Lower lobe of right lung (tissue), 2 donors: Measurements from ENCODE around the gene SEC23IP. TPM values are rescaled to one million over a fixed set of nuclear protein-coding genes. Genes with fewer than 3 reads are reported as not detected.
"Not testable (repeated sequence)": the region's sequence is repeated elsewhere in the genome, so short reads cannot be mapped to it uniquely, and the experiment has no call there.

Source experiments
- ATAC-seq, 2 donors: fragments of 200-7000 bp; cut with Tn5 transposase; one replicate each; pipeline ENCODE4 v1.9.1; 2020 to 2022; ENCODE audit warnings: mild to moderate bottlenecking in 2 of 2, moderate library complexity in 2 of 2
- DNase-seq: peaks from one replicate; pipeline ENCODE4 v3.0.0-alpha.2; 2020
- H3K27ac ChIP-seq: fragments of 200-600 bp; one replicate; pipeline ENCODE4 v1.8.0; 2022
- H3K27me3 ChIP-seq: fragments of 200-600 bp; one replicate; pipeline ENCODE4 v1.8.0; 2022; ENCODE audit warnings: low read depth
- H3K36me3 ChIP-seq: fragments of 200-600 bp; one replicate; pipeline ENCODE4 v1.8.0; 2022; ENCODE audit warnings: mild to moderate bottlenecking
- H3K4me1 ChIP-seq: fragments of 200-600 bp; one replicate; pipeline ENCODE4 v1.8.0; 2022
- H3K4me3 ChIP-seq: fragments of 200-600 bp; one replicate; pipeline ENCODE4 v1.8.0; 2022; ENCODE audit warnings: mild to moderate bottlenecking
- H3K9me3 ChIP-seq: fragments of 200-600 bp; one replicate; pipeline ENCODE4 v1.8.0; 2022
- intact Hi-C: fragments of 100-400 bp; cut with DNase I; formaldehyde crosslinking; loops from one replicate; pipeline ENCODE4 v1.11.0; 2022
- total RNA-seq: library from RNA; stranded (reverse); fragmentation: NEBNext Ultra II Directional; extraction: Animal tissue kit (Norgen Biotek cat#: 25700); gene quantifications from one replicate; pipeline ENCODE4 v1.2.1, GENCODE V29; 2021
- TF ChIP-seq, protein P1 (sequence below): fragments of 200-600 bp; IDR thresholded peaks from one replicate; pipeline ENCODE4 v1.8.0; 2022; ENCODE audit warnings: antibody characterized with exemption, mild to moderate bottlenecking
- donor health status: DM: no; HTN: yes; CAD: no; lungs with severe emphysema.

SEC23IP gene
- total RNA-seq, 1 donor from 2014 or later: 58.8 TPM

DNA sequence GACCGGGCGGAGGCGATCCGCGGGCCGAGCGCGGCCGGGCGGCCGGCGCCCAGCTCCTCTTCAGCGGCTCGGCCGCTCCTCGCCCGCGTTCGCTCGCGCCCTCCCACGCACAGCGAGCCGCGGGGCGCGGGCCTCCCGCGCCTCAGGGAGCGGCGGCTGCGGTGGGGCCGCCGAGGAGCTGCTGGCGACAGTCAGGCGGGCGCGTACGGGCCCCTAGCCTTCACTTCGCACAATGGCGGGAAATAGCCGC, 20.0 kb upstream of the SEC23IP start, which contains the start of gene MCMBP:
Gene MCMBP, minus strand, starts transcription at position 234 of the 250 bp plus-strand sequence. CDS start 259 bp downstream, outside the sequence.
- Histone ChIP-seq H3K9me3 (no peaks in the 10 kb centered on the region), H3K36me3 (no peaks in the 10 kb centered on the region), H3K27me3 (no peaks in the 10 kb centered on the region), H3K27ac (peak within 1 kb of the TSS; percentile 92), H3K4me3 (peak within 1 kb of the TSS; percentile 85), H3K4me1 (peaks cover 40% of the 10 kb centered on the region)
- intact Hi-C loops: no loop called here
- DNase-seq (no peak), ATAC-seq (no peak)
- TF ChIP-seq, protein P1, sequence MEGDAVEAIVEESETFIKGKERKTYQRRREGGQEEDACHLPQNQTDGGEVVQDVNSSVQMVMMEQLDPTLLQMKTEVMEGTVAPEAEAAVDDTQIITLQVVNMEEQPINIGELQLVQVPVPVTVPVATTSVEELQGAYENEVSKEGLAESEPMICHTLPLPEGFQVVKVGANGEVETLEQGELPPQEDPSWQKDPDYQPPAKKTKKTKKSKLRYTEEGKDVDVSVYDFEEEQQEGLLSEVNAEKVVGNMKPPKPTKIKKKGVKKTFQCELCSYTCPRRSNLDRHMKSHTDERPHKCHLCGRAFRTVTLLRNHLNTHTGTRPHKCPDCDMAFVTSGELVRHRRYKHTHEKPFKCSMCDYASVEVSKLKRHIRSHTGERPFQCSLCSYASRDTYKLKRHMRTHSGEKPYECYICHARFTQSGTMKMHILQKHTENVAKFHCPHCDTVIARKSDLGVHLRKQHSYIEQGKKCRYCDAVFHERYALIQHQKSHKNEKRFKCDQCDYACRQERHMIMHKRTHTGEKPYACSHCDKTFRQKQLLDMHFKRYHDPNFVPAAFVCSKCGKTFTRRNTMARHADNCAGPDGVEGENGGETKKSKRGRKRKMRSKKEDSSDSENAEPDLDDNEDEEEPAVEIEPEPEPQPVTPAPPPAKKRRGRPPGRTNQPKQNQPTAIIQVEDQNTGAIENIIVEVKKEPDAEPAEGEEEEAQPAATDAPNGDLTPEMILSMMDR: no peak

DNA sequence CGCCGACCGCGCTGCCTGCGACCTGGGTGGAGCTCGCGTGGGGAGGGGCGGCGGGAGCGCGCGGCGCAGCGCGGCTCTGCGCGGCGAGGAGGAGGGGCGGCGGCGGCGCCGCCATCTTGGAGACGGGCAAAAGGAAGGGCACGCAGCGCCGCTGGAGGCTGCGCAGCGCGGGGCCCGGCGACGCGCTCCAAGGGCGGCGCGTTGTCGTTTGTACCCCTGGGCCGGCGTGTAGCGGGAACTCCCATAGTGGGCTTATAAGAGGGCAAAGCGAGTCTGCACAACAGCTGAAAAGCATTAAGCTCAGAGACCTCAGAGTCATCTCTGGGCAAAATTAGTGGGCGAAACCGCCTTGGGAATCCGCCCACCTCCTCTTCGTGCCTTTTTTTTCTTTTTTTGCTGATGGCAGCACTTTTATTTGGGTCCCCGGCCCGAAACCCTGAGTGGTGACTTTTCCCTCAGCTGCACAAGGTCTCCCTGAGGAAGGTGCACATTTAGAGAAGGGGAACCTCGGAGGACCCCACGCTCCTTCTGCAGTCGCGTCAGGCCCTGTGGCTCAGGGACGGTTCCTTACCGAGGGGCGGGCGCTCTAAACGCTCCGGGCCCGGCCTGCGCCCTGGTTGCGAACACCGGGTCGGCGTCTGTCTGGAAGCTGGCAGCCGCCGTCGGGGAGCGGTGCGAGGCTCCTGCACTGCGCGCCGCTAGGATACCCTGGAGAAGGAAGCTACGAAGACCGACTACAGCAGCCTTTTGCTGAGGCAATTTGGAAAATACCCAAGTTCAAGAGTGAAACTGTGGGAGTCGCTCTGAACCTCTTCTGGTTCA, 19.5 kb upstream of the SEC23IP start:
- DNase-seq: peak; percentile 93
- Histone ChIP-seq H3K4me3 (peak overlapping the region; percentile 85), H3K27ac (peak overlapping the region; percentile 92), H3K27me3 (no peaks in the 10 kb centered on the region), H3K36me3 (no peaks in the 10 kb centered on the region), H3K9me3 (no peaks in the 10 kb centered on the region), H3K4me1 (peaks cover 38% of the 10 kb centered on the region)
- intact Hi-C loops: no loop called here
- TF ChIP-seq, protein P1: no peak
- peak; percentile 98 to 99 for ATAC-seq

DNA sequence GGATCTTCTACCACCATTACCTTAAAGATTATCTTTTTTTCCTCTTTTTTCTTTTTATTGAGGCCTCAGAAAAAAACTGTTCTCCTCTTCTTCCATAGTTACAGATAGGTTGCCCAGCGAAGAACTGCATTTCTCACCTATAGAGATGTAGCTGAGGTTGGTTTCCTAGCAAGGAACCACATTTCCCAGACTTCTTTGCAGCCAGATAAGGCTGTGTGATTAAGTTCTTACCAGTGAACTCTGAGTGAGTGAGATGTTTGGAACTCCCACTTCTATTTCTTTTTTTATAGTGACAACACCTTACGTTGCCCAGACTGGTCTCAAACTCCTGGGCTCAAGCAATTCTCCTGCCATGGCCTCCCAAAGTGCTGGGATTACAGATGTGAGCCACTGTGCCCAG, 14.0 kb upstream of the SEC23IP start:
- no peaks in the 10 kb centered on the region for H3K36me3 ChIP-seq
- intact Hi-C loops: no loop called here

DNA sequence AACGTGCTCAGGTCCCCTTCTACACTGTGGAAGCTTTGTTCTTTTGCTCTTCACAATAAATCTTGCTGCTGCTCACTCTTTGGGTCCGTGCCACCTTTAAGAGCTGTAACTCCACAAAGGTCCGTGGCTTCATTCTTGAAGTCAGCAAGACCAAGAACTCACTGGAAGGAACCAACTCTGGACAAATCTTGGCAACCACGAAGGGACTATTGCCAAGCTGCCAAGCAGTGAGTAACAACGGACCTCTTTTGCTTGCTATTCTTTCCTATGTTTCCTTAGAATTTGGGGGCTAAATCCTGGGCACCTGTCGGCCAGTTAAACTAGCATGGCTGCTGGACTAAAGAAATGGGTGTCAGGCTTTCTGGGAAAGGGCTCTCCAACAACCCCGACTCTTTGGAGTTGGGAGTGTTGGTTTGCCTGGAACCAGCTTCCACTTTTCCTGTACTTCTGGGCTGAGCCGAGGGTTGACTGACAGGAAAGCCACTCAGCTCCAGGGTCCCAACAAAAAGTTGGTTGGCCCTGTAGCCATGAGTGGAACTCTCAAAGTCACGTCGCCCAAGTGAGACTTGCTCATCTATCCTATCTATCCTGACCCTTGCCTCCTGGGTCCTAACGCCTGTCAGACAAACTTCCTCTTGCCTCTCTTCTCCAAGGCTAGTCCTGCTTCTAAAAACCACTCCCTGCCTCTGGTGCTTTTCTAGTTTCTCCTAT, 8.5 kb upstream of the SEC23IP start:
- DNase-seq, H3K4me1 ChIP-seq, intact Hi-C loops, H3K9me3 ChIP-seq, H3K27ac ChIP-seq, ATAC-seq, H3K4me3 ChIP-seq, H3K36me3 ChIP-seq, H3K27me3 ChIP-seq: not testable (repeated sequence)

More for the DNA sequence above, 14.0 kb upstream of the SEC23IP start:
- Histone ChIP-seq H3K4me3 (no peak overlapping the region), H3K27ac (no peak overlapping the region), H3K9me3 (no peaks in the 10 kb centered on the region), H3K27me3 (no peaks in the 10 kb centered on the region), H3K4me1 (peaks cover 6% of the 10 kb centered on the region)
- no peak for DNase-seq
- TF ChIP-seq, protein P1: no peak
- ATAC-seq: no peak

DNA sequence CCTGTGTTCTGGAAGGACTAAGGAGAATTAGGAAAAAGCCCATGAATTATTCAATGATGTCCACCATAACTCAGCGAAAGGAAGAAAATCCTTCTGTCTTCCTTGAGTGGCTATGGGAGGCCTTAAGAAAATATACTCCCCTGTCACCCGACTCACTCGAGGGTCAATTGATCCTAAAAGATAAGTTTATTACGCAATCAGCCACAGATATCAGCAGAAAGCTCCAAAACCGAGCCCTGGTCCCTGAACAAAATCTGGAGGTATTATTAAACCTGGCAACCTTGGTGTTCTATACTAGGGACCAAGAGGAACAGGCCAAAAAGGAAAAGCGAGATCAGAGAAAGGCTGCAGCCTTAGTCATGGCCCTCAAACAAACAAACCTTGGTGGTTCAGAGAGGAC, 6.5 kb upstream of the SEC23IP start:
- intact Hi-C loops, H3K27ac ChIP-seq, H3K27me3 ChIP-seq, ATAC-seq, DNase-seq, H3K36me3 ChIP-seq, H3K4me1 ChIP-seq, H3K9me3 ChIP-seq, H3K4me3 ChIP-seq: not testable (repeated sequence)

DNA sequence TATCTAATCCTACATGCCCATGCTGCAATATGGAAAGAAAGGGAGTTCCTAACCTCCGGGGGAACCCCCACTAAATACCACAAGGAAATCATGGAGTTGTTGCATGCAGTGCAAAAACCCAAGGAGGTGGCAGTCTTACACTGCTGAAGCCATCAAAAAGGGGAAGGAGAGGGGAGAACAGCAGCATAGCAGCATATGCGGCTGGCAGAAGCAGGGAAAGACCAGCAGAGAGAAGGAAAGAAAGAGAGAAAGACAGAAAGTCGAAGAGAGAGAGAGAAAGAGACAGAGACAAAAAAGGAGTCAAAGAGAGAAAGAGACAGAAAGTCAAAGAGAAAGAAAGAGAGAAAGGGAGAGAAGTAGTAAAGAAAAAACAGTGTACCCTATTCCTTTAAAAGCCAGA, 3.8 kb upstream of the SEC23IP start:
- H3K27ac ChIP-seq, H3K36me3 ChIP-seq, ATAC-seq, H3K27me3 ChIP-seq, DNase-seq, H3K9me3 ChIP-seq, H3K4me3 ChIP-seq, intact Hi-C loops: not testable (repeated sequence)
- H3K4me1 ChIP-seq: peaks cover 16% of the 10 kb centered on the region

DNA sequence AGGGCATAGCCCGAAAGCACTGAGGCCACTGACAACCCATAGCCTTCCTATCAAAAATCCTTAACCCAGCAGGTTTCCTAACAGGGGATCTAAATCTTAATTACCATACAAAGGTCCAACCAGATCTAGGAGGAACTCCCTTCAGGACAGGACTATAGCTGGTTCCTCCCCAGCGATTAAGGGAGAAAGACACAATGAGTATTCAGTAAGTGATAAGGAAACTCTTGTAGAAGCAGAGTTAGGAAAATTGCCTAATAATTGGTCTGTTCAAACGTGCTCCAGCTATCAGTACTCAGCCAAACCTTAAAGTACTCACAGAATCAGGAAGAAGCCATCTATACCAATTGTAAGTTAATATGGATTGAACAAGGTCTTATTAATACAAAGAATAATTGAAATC, 3.3 kb upstream of the SEC23IP start:
- H3K4me1 ChIP-seq: peaks cover 20% of the 10 kb centered on the region
- ATAC-seq, H3K4me3 ChIP-seq, H3K27ac ChIP-seq, H3K36me3 ChIP-seq, DNase-seq, intact Hi-C loops, H3K27me3 ChIP-seq, H3K9me3 ChIP-seq: not testable (repeated sequence)

DNA sequence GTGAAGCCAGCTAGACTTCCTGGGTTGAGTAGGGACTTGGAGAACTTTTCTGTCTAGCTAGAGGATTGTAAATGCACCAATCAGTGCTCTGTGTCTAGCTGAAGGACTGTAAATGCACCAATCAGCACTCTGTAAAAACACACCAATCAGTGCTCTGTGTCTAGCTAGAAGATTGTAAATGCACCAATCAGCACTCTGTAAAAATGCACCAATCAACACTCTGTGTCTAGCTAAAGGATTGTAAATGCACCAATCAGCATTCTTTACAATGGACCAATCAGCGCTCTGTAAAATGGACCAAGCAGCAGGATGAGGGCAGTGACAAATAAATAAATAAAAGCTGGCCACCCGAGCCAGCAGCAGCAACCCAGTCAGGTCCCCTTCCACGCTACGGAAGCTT, 2.2 kb upstream of the SEC23IP start:
- ATAC-seq, H3K4me3 ChIP-seq, H3K9me3 ChIP-seq, intact Hi-C loops, DNase-seq, H3K36me3 ChIP-seq, H3K27ac ChIP-seq, H3K27me3 ChIP-seq: not testable (repeated sequence)
- peaks cover 30% of the 10 kb centered on the region for H3K4me1 ChIP-seq

DNA sequence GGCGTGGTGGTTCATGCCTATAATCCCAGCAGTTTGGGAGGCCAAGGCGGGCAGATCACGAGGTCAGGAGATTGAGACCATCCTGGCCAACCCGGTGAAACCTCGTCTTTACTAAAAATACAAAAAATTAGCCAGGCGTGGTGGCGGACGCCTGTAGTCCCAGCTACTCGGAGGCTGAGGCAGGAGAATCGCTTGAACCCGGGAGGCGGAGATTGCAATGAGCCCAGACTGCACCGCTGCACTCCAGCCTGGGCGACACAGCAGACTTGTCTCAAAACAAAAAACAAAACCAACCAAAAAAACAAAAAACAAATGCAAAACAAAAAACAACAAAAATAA, 712 bp upstream of the SEC23IP start:
- peak overlapping the region; percentile 87 for H3K27ac ChIP-seq
- H3K36me3 ChIP-seq, H3K9me3 ChIP-seq, ATAC-seq, DNase-seq, intact Hi-C loops, H3K27me3 ChIP-seq: not testable (repeated sequence)
- peak overlapping the region; percentile 86 for H3K4me3 ChIP-seq
- peaks cover 45% of the 10 kb centered on the region for H3K4me1 ChIP-seq
